Fibroblast of mammary gland (primary cell): ENCODE results near the gene GABARAPL2.

Source experiments
- DNase-seq: peaks from one replicate; pipeline ENCODE4 v3.0.0-alpha.2; 2010; ENCODE audit warnings: low read depth
- H3K4me3 ChIP-seq: 2 replicates; pipeline ENCODE4 v1.5.1; 2011; ENCODE audit warnings: low read depth, mild to moderate bottlenecking, low read length, moderate library complexity; ENCODE audit not compliant: control insufficient read depth
- CTCF ChIP-seq: conservative IDR thresholded peaks from 2 replicates; pipeline ENCODE4 v1.5.1; 2011; ENCODE audit warnings: low read depth, low read length, inconsistent platforms; ENCODE audit not compliant: control insufficient read depth, insufficient read depth

The GABARAPL2 gene

GRCh38 chr16:75622761-75623605, 56.8 kb downstream of the GABARAPL2 start, which contains the start of gene ADAT1:
Gene ADAT1, minus strand, starts transcription at chr16:75623281. Its CDS starts 2,482 bp downstream, at chr16:75620799.
- peak; percentile 99 for DNase-seq
- no peak for TF ChIP-seq CTCF
- peak within 1 kb of the TSS; percentile 81 for H3K4me3 ChIP-seq

DNA sequence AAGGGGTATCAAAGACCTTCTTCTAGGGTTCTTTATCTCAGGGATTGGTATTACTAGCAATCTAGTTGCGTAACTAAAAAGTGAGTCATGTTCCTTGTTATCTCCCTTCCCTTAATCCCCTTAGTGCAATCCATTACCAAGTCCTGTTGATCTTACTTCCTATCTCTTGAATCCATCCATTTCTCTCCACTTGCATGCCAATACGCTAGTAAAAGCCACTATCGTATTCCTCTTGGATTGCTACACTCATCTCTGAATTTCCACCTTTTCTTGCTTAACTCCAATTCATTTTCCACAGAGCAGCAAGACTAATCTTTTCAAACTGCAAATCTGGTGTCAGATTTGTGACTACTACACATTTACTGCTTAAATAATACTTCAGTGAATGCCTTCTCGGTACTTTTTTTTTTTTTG, 58.7 kb downstream of the GABARAPL2 start:
- no peak overlapping the region for H3K4me3 ChIP-seq
- peak; percentile 45 for DNase-seq
- TF ChIP-seq CTCF = no peak

DNA sequence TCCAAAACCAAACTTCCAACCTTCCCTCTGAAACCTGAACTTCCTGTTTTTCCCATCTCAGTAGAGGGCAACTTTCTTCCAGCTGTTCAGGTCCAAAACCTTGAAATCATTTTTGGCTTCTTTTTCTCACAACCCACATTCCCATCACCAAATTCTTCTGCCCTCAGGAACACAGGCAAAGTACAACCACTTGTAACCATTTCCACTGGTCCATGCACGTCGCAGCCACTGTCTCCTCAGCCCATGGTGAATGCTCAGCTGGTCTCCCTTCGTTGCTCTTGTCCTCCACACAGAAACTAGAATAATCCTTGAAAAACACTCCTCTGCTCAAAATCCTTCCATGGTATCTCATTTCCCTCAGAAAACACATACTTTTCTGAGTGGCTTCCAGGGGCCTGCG, 60.6 kb downstream of the GABARAPL2 start:
- TF ChIP-seq CTCF = no peak
- DNase-seq = no peak
- no peak overlapping the region for H3K4me3 ChIP-seq
